MG63 (cell line): ENCODE data around the gene USP48. TPM values are rescaled to one million over a fixed set of nuclear protein-coding genes. Genes with fewer than 3 reads are reported as not detected.

Source experiments
- DNase-seq: peaks from one replicate; pipeline ENCODE4 v3.0.0-alpha.2; 2020
- H3K27me3 ChIP-seq: fragments of 250-450 bp; sonication (Bioruptor Pico); 2 replicates; pipeline ENCODE4 v1.5.1; 2020; ENCODE audit warnings: mild to moderate bottlenecking, moderate library complexity
- H3K36me3 ChIP-seq: fragments of 250-450 bp; sonication (Bioruptor Pico); 2 replicates; pipeline ENCODE4 v1.5.1; 2020; ENCODE audit warnings: mild to moderate bottlenecking, moderate library complexity
- H3K4me3 ChIP-seq: fragments of 250-450 bp; sonication (Bioruptor Pico); 2 replicates; pipeline ENCODE4 v1.5.1; 2020; ENCODE audit warnings: mild to moderate bottlenecking, moderate library complexity
- H3K9me3 ChIP-seq: fragments of 250-450 bp; sonication (Bioruptor Pico); 2 replicates; pipeline ENCODE4 v1.5.1; 2020; ENCODE audit warnings: mild to moderate bottlenecking, moderate library complexity
- total RNA-seq: library from RNA; depleted of rRNA; stranded (reverse); fragments of >200 nt; shearing (Covaris generic); gene quantifications from 2 replicates; pipeline ENCODE4 v1.2.3, GENCODE V29; 2014; ENCODE audit warnings: low replicate concordance

USP48 gene
- total RNA-seq, 1 experiment from 2014 or later = 18.7 TPM

- no peak for DNase-seq
- Histone ChIP-seq H3K4me3 (no peak overlapping the region), H3K36me3 (no peaks in the 10 kb centered on the region), H3K9me3 (no peaks in the 10 kb centered on the region), H3K27me3 (no peaks in the 10 kb centered on the region)
These were observed 134.6 kb downstream of the USP48 start for GRCh38 chr1:21648352-21648730.

- H3K9me3 ChIP-seq = no peaks in the 10 kb centered on the region
- no peaks in the 10 kb centered on the region for H3K27me3 ChIP-seq
- peak; percentile 23 for DNase-seq
- H3K36me3 ChIP-seq = no peaks in the 10 kb centered on the region
- no peak overlapping the region for H3K4me3 ChIP-seq
These were observed 135.3 kb downstream of the USP48 start for GRCh38 chr1:21647431-21648351.

GRCh38 chr1:21645550-21645949 is 137.4 kb downstream of the USP48 start:
- Histone ChIP-seq H3K36me3 (no peaks in the 10 kb centered on the region), H3K27me3 (no peaks in the 10 kb centered on the region), H3K4me3 (no peak overlapping the region), H3K9me3 (no peaks in the 10 kb centered on the region)
- no peak for DNase-seq

GRCh38 chr1:21644906-21645305 is 138.0 kb downstream of the USP48 start:
- Histone ChIP-seq H3K36me3 (no peaks in the 10 kb centered on the region), H3K9me3 (no peaks in the 10 kb centered on the region), H3K27me3 (no peaks in the 10 kb centered on the region), H3K4me3 (no peak overlapping the region)
- DNase-seq = no peak

- Histone ChIP-seq H3K36me3 (no peaks in the 10 kb centered on the region), H3K27me3 (no peaks in the 10 kb centered on the region), H3K4me3 (no peak overlapping the region), H3K9me3 (no peaks in the 10 kb centered on the region)
- no peak for DNase-seq
These were observed 138.6 kb downstream of the USP48 start for GRCh38 chr1:21644348-21644747.

GRCh38 chr1:21643624-21644023 is 139.3 kb downstream of the USP48 start:
- Histone ChIP-seq H3K9me3 (no peaks in the 10 kb centered on the region), H3K27me3 (no peaks in the 10 kb centered on the region)

GRCh38 chr1:21641967-21642739 is 140.8 kb downstream of the USP48 start:
- no peak for DNase-seq

More at GRCh38 chr1:21643624-21644023, 139.3 kb downstream of the USP48 start:
- H3K36me3 ChIP-seq = no peaks in the 10 kb centered on the region
- no peak overlapping the region for H3K4me3 ChIP-seq
- no peak for DNase-seq

GRCh38 chr1:21641537-21641936 is 141.4 kb downstream of the USP48 start:
- no peak for DNase-seq
- Histone ChIP-seq H3K36me3 (no peaks in the 10 kb centered on the region), H3K4me3 (no peak overlapping the region)

More at GRCh38 chr1:21641967-21642739, 140.8 kb downstream of the USP48 start:
- Histone ChIP-seq H3K9me3 (no peaks in the 10 kb centered on the region), H3K36me3 (no peaks in the 10 kb centered on the region), H3K27me3 (no peaks in the 10 kb centered on the region), H3K4me3 (no peak overlapping the region)

GRCh38 chr1:21641076-21641475 is 141.9 kb downstream of the USP48 start:
- H3K9me3 ChIP-seq = no peaks in the 10 kb centered on the region
- H3K36me3 ChIP-seq = no peaks in the 10 kb centered on the region
- no peak overlapping the region for H3K4me3 ChIP-seq
- no peak for DNase-seq
- H3K27me3 ChIP-seq = no peaks in the 10 kb centered on the region

More at GRCh38 chr1:21641537-21641936, 141.4 kb downstream of the USP48 start:
- Histone ChIP-seq H3K9me3 (no peaks in the 10 kb centered on the region), H3K27me3 (no peaks in the 10 kb centered on the region)

- H3K9me3 ChIP-seq = no peaks in the 10 kb centered on the region
- no peak for DNase-seq
- H3K27me3 ChIP-seq = no peaks in the 10 kb centered on the region
- no peaks in the 10 kb centered on the region for H3K36me3 ChIP-seq
- no peak overlapping the region for H3K4me3 ChIP-seq
These were observed 142.3 kb downstream of the USP48 start for GRCh38 chr1:21640653-21641052.

- no peak for DNase-seq
- no peaks in the 10 kb centered on the region for H3K36me3 ChIP-seq
- no peak overlapping the region for H3K4me3 ChIP-seq
- H3K27me3 ChIP-seq = no peaks in the 10 kb centered on the region
- H3K9me3 ChIP-seq = no peaks in the 10 kb centered on the region
These were observed 143.3 kb downstream of the USP48 start for GRCh38 chr1:21639594-21640041.

GRCh38 chr1:21638531-21639341 is 144.2 kb downstream of the USP48 start:
- DNase-seq = no peak
- H3K36me3 ChIP-seq = no peaks in the 10 kb centered on the region
- no peak overlapping the region for H3K4me3 ChIP-seq
- no peaks in the 10 kb centered on the region for H3K9me3 ChIP-seq
- H3K27me3 ChIP-seq = no peaks in the 10 kb centered on the region

- no peak for DNase-seq
- H3K27me3 ChIP-seq = no peaks in the 10 kb centered on the region
- no peaks in the 10 kb centered on the region for H3K36me3 ChIP-seq
- no peaks in the 10 kb centered on the region for H3K9me3 ChIP-seq
- H3K4me3 ChIP-seq = no peak overlapping the region
These were observed 145.4 kb downstream of the USP48 start for GRCh38 chr1:21637514-21637913.

- H3K27me3 ChIP-seq = no peaks in the 10 kb centered on the region
- no peak overlapping the region for H3K4me3 ChIP-seq
- no peak for DNase-seq
- H3K36me3 ChIP-seq = no peaks in the 10 kb centered on the region
- H3K9me3 ChIP-seq = no peaks in the 10 kb centered on the region
These were observed 146.9 kb downstream of the USP48 start for GRCh38 chr1:21636029-21636428.

GRCh38 chr1:21634806-21635535 is 148.0 kb downstream of the USP48 start:
- no peak for DNase-seq
- H3K27me3 ChIP-seq = no peaks in the 10 kb centered on the region

More at GRCh38 chr1:21634806-21635535, 148.0 kb downstream of the USP48 start:
- H3K4me3 ChIP-seq = no peak overlapping the region
- H3K36me3 ChIP-seq = no peaks in the 10 kb centered on the region
- H3K9me3 ChIP-seq = no peaks in the 10 kb centered on the region
